ENCODE results near the gene CCDC3. TPM values are rescaled to one million over a fixed set of nuclear protein-coding genes. Genes with fewer than 3 reads are reported as not detected.

Gene CCDC3
- total and polyA plus RNA-seq, 2 of the 4 experiments (the other 2 are of a cell fraction): 0.29 to 0.36 TPM

DNA sequence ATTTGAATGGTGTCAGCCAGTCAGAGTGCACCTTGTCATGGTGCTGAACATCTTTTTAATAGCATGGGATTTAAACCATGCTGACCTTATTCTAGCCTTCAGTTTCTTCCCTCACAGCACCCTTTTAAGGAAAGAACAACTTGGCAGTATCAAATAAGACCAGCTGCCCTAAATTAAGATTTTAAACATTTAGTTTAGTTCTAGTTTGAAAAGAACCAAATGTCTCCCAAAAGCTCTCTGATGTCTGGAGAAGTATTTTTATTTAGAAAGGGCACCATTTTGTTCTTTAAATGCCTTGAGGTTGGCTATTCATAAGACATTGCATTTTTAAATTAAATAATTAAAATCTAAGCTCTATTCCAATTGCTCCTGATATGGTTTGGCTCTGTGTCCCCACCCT lies 121.1 kb downstream of the CCDC3 start:
- in situ Hi-C loops (cut with MboI; ENCODE audit: low sequenced_read_pairs): no loop called here

More for the DNA sequence above, 121.1 kb downstream of the CCDC3 start:
- Histone ChIP-seq H3K23ac (ENCODE audit: low read depth, low read length) (no peak overlapping the region), H3K9ac (ENCODE audit: low read depth, low read length) (no peak overlapping the region), H3K4me3 (ENCODE audit: insufficient read depth, low read depth, low read length) (no peak overlapping the region), H3K18ac (ENCODE audit: low read depth, low read length) (no peak overlapping the region), H2AK9ac (replicated peaks; ENCODE audit: low read depth, low read length, poor library complexity) (no peak overlapping the region), H4K8ac (ENCODE audit: low read depth in 2 of 2, low read length in 2 of 2) (no peak overlapping the region), H3K56ac (ENCODE audit: extremely low read depth, insufficient read depth, low read length) (no peak overlapping the region), H3K79me1 (ENCODE audit: low read depth in 1 of 2, low read length in 2 of 2) (no peaks in the 10 kb centered on the region), H3K14ac (replicated peaks; ENCODE audit: low read depth, low read length) (no peak overlapping the region), H3K36me3 (ENCODE audit: control insufficient read depth, insufficient read depth, low read length) (no peaks in the 10 kb centered on the region), H3K4ac (ENCODE audit: low read depth, low read length) (no peak overlapping the region), H2AFZ (replicated peaks; ENCODE audit: low read length, poor library complexity) (no peak overlapping the region), H2BK120ac (ENCODE audit: low read depth, low read length) (no peak overlapping the region), H2AK5ac (ENCODE audit: low read depth, low read length) (no peak overlapping the region), H3K27me3 (ENCODE audit: control insufficient read depth, insufficient read depth, low read length) (peaks cover 29% of the 10 kb centered on the region), H3K4me2 (ENCODE audit: low read depth, low read length) (no peak overlapping the region), H2BK20ac (ENCODE audit: low read depth, low read length) (no peak overlapping the region), H4K91ac (ENCODE audit: insufficient read depth, low read depth, low read length) (no peak overlapping the region), H3K9me1 (ENCODE audit: insufficient read depth, low read length) (no peaks in the 10 kb centered on the region), H2BK5ac (ENCODE audit: low read depth, low read length, poor library complexity, severe bottlenecking) (no peak overlapping the region), H4K20me1 (ENCODE audit: insufficient read depth, low read length) (no peaks in the 10 kb centered on the region), H4K5ac (ENCODE audit: low read depth, low read length) (no peak overlapping the region), H3K27ac (ENCODE audit: insufficient read depth, low read length) (no peak overlapping the region), H2BK15ac (ENCODE audit: low read depth, low read length) (no peak overlapping the region), H3K4me1 (ENCODE audit: control insufficient read depth, insufficient read depth, low read length) (no peaks in the 10 kb centered on the region), H3K9me3 (ENCODE audit: control insufficient read depth, insufficient read depth, low read length) (peaks cover 2% of the 10 kb centered on the region; the same call in 1 of the 2 replicates)
- no peak for TF ChIP-seq RAD21 (IDR thresholded peaks at IDR 0.05; ENCODE audit: low read length)
- TF ChIP-seq CHD1 (IDR thresholded peaks at IDR 0.05; ENCODE audit: low read depth, low read length): no peak
- TF ChIP-seq BHLHE40 (IDR thresholded peaks at IDR 0.05; ENCODE audit: low read depth, low read length): no peak
- TF ChIP-seq, protein P1, sequence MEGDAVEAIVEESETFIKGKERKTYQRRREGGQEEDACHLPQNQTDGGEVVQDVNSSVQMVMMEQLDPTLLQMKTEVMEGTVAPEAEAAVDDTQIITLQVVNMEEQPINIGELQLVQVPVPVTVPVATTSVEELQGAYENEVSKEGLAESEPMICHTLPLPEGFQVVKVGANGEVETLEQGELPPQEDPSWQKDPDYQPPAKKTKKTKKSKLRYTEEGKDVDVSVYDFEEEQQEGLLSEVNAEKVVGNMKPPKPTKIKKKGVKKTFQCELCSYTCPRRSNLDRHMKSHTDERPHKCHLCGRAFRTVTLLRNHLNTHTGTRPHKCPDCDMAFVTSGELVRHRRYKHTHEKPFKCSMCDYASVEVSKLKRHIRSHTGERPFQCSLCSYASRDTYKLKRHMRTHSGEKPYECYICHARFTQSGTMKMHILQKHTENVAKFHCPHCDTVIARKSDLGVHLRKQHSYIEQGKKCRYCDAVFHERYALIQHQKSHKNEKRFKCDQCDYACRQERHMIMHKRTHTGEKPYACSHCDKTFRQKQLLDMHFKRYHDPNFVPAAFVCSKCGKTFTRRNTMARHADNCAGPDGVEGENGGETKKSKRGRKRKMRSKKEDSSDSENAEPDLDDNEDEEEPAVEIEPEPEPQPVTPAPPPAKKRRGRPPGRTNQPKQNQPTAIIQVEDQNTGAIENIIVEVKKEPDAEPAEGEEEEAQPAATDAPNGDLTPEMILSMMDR (conservative IDR thresholded peaks at IDR 0.05; ENCODE audit: low read depth, low read length): no peak
- no peak for TF ChIP-seq NFE2L2 (IDR thresholded peaks at IDR 0.05; ENCODE audit: low read depth, low read length)
- TF ChIP-seq RFX5 (IDR thresholded peaks at IDR 0.05; ENCODE audit: low read depth, low read length): no peak
- no peak for TF ChIP-seq RCOR1 (IDR thresholded peaks at IDR 0.05; ENCODE audit: insufficient replicate concordance, low read length)
- TF ChIP-seq SMC3 (IDR thresholded peaks at IDR 0.05; ENCODE audit: low read depth, low read length): no peak
- no peak for TF ChIP-seq MAFK (IDR thresholded peaks at IDR 0.05; ENCODE audit: low read depth, low read length)
- TF ChIP-seq FOS (IDR thresholded peaks at IDR 0.05; ENCODE audit: low read depth, low read length): no peak
- TF ChIP-seq MXI1 (IDR thresholded peaks at IDR 0.05; ENCODE audit: borderline replicate concordance, low read depth, low read length): no peak
- no peak for TF ChIP-seq POLR2A (IDR thresholded peaks at IDR 0.05; ENCODE audit: low read depth, low read length)
- TF ChIP-seq, protein P2, sequence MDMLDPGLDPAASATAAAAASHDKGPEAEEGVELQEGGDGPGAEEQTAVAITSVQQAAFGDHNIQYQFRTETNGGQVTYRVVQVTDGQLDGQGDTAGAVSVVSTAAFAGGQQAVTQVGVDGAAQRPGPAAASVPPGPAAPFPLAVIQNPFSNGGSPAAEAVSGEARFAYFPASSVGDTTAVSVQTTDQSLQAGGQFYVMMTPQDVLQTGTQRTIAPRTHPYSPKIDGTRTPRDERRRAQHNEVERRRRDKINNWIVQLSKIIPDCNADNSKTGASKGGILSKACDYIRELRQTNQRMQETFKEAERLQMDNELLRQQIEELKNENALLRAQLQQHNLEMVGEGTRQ (IDR thresholded peaks at IDR 0.05; ENCODE audit: low read depth, low read length): no peak
- no TSS peak for BruUV-seq (replicated peaks)
- DNase-seq (no peak), ATAC-seq (ENCODE audit: low read depth) (no peak)
- intact Hi-C loops (cut with micrococcal nuclease): no loop called here
- POLR2A ChIA-PET (ENCODE audit: unreplicated experiment): no interaction called here
- dilution Hi-C loops (cut with HindIII; ENCODE audit: low sequenced_read_pairs, unreplicated experiment): no loop called here
- CTCF ChIA-PET: interaction anchor here (1.0 kb wide), 1 partner anchor 21 kb away, joined by 4 read pairs; no protein-coding TSS in a partner anchor
